IMR-90 (cell line): ENCODE data around the gene GNB2. TPM values are rescaled to one million over a fixed set of nuclear protein-coding genes. Genes with fewer than 3 reads are reported as not detected.
A peak's percentile ranks its signal among the peaks of the same experiment; 100 is the strongest.

Source experiments
- ATAC-seq: fragments of 200-7000 bp; cut with Tn5 transposase; 2 replicates; pipeline ENCODE4 v1.9.1; 2020; ENCODE audit warnings: low read depth, mild to moderate bottlenecking, moderate library complexity
- BruUV-seq: library from RNA; stranded (reverse); fragments of 400-500 nt; replicated peaks from 2 replicates; lab custom pipeline; 2021; lab: Mats Ljungman, UMichigan
- CTCF ChIA-PET: fragments of 300-600 bp; formaldehyde crosslinking; extraction: SDS; loops from one replicate; lab custom pipeline; 2021; ENCODE audit warnings: antibody characterized with exemption; lab: Yijun Ruan, JAX
- POLR2A ChIA-PET: fragments of 300-600 bp; sonication (Branson Sonifier 250); formaldehyde crosslinking; loops from one replicate; lab custom pipeline; 2022; ENCODE audit warnings: antibody characterized with exemption; ENCODE audit not compliant: unreplicated experiment; lab: Charles Lee
- DNase-seq: peaks from one replicate; pipeline ENCODE4 v3.0.0; 2013
- H2AFZ ChIP-seq: replicated peaks from 2 replicates; pipeline ENCODE3; 2013; ENCODE audit warnings: low read length, mild to moderate bottlenecking; ENCODE audit not compliant: poor library complexity
- H2AK5ac ChIP-seq: 2 replicates; pipeline ENCODE4 v1.6.1; 2013; ENCODE audit warnings: low read depth, low read length, inconsistent platforms
- H2AK9ac ChIP-seq: replicated peaks from 2 replicates; pipeline ENCODE3; 2013; ENCODE audit warnings: mild to moderate bottlenecking, low read depth, low read length, moderate library complexity; ENCODE audit not compliant: poor library complexity
- H2BK120ac ChIP-seq: 2 replicates; pipeline ENCODE4 v1.6.1; 2013; ENCODE audit warnings: low read depth, low read length, inconsistent platforms
- H2BK15ac ChIP-seq: 3 replicates; pipeline ENCODE4 v1.6.1; 2013; ENCODE audit warnings: low read depth, low read length, inconsistent platforms
- H2BK20ac ChIP-seq: 2 replicates; pipeline ENCODE4 v1.6.1; 2013; ENCODE audit warnings: low read depth, mild to moderate bottlenecking, inconsistent platforms, low read length, moderate library complexity
- H2BK5ac ChIP-seq: 2 replicates; pipeline ENCODE4 v1.6.1; 2013; ENCODE audit warnings: mild to moderate bottlenecking, low read depth, low read length, inconsistent platforms; ENCODE audit not compliant: poor library complexity, severe bottlenecking
- H3K14ac ChIP-seq: replicated peaks from 2 replicates; pipeline ENCODE4 v1.6.1; 2013; ENCODE audit warnings: low read depth, low read length, inconsistent platforms
- H3K18ac ChIP-seq: 2 replicates; pipeline ENCODE4 v1.6.1; 2013; ENCODE audit warnings: low read depth, low read length, control low read depth
- H3K23ac ChIP-seq: 2 replicates; pipeline ENCODE4 v1.6.1; 2013; ENCODE audit warnings: low read depth, low read length, inconsistent platforms
- H3K27ac ChIP-seq: 2 replicates; pipeline ENCODE4 v1.5.1; 2013; ENCODE audit warnings: mild to moderate bottlenecking, control low read depth, low read length; ENCODE audit not compliant: insufficient read depth
- H3K27me3 ChIP-seq: 2 replicates; pipeline ENCODE4 v1.6.1; 2013; ENCODE audit warnings: low read length; ENCODE audit not compliant: control insufficient read depth, insufficient read depth
- H3K36me3 ChIP-seq: 2 replicates; pipeline ENCODE4 v1.6.1; 2013; ENCODE audit warnings: low read length, mixed read lengths; ENCODE audit not compliant: control insufficient read depth, insufficient read depth
- H3K4ac ChIP-seq: 2 replicates; pipeline ENCODE4 v1.6.1; 2013; ENCODE audit warnings: low read depth, low read length, inconsistent platforms
- H3K4me1 ChIP-seq: 2 replicates; pipeline ENCODE4 v1.6.1; 2013; ENCODE audit warnings: low read length, mixed read lengths; ENCODE audit not compliant: control insufficient read depth, insufficient read depth
- H3K4me2 ChIP-seq: 2 replicates; pipeline ENCODE4 v1.6.1; 2013; ENCODE audit warnings: low read depth, mild to moderate bottlenecking, control low read depth, low read length, moderate library complexity
- H3K4me3 ChIP-seq: 2 replicates; pipeline ENCODE4 v1.5.1; 2013; ENCODE audit warnings: low read depth, mild to moderate bottlenecking, control low read depth, low read length, moderate library complexity; ENCODE audit not compliant: insufficient read depth
- H3K56ac ChIP-seq: 2 replicates; pipeline ENCODE4 v1.6.1; 2013; ENCODE audit warnings: low read length, inconsistent platforms; ENCODE audit not compliant: insufficient read depth; ENCODE audit errors: extremely low read depth
- H3K79me1 ChIP-seq, 2 experiments: 2 replicates each; pipeline ENCODE4 v1.6.1; 2013; ENCODE audit warnings: low read length in 2 of 2, inconsistent platforms in 1 of 2, low read depth in 1 of 2
- H3K9ac ChIP-seq: 2 replicates; pipeline ENCODE4 v1.6.1; 2013; ENCODE audit warnings: low read depth, low read length, control low read depth
- H3K9me1 ChIP-seq: 2 replicates; pipeline ENCODE4 v1.6.1; 2013; ENCODE audit warnings: low read length, inconsistent platforms; ENCODE audit not compliant: insufficient read depth
- H3K9me3 ChIP-seq: 2 replicates; pipeline ENCODE4 v1.6.1; 2013; ENCODE audit warnings: low read length; ENCODE audit not compliant: control insufficient read depth, insufficient read depth
- H4K20me1 ChIP-seq: 2 replicates; pipeline ENCODE4 v1.6.1; 2013; ENCODE audit warnings: low read length, inconsistent platforms; ENCODE audit not compliant: insufficient read depth
- H4K5ac ChIP-seq: 2 replicates; pipeline ENCODE4 v1.6.1; 2013; ENCODE audit warnings: mild to moderate bottlenecking, low read depth, low read length, control low read depth
- H4K8ac ChIP-seq, 2 experiments: 2 replicates each; pipeline ENCODE4 v1.6.1; 2013; ENCODE audit warnings: low read depth in 2 of 2, low read length in 2 of 2, control low read depth in 1 of 2, inconsistent platforms in 1 of 2
- H4K91ac ChIP-seq: 2 replicates; pipeline ENCODE4 v1.6.1; 2013; ENCODE audit warnings: low read depth, low read length, inconsistent platforms; ENCODE audit not compliant: insufficient read depth
- BHLHE40 ChIP-seq: fragments of 150-350 bp; IDR thresholded peaks from 2 replicates; pipeline ENCODE4 v1.6.1; 2016; ENCODE audit warnings: mild to moderate bottlenecking, low read depth, low read length
- CEBPB ChIP-seq: IDR thresholded peaks from 2 replicates; pipeline ENCODE4 v1.6.1; 2012; ENCODE audit warnings: low read depth, low read length, improper control_type of control experiment
- CHD1 ChIP-seq: IDR thresholded peaks from 2 replicates; pipeline ENCODE4 v1.6.1; 2012; ENCODE audit warnings: low read depth, low read length, improper control_type of control experiment
- CTCF ChIP-seq: conservative IDR thresholded peaks from 2 replicates; pipeline ENCODE4 v1.5.1; 2012; ENCODE audit warnings: mild to moderate bottlenecking, low read depth, low read length, improper control_type of control experiment
- FOS ChIP-seq: fragments of 150-350 bp; IDR thresholded peaks from 2 replicates; pipeline ENCODE4 v1.6.1; 2016; ENCODE audit warnings: low read depth, low read length
- MAFK ChIP-seq: IDR thresholded peaks from 2 replicates; pipeline ENCODE4 v1.6.1; 2012; ENCODE audit warnings: low read depth, low read length, improper control_type of control experiment
- MAZ ChIP-seq: IDR thresholded peaks from 2 replicates; pipeline ENCODE4 v1.6.1; 2012; ENCODE audit warnings: low read depth, mild to moderate bottlenecking, low read length, improper control_type of control experiment, moderate library complexity, borderline replicate concordance
- MXI1 ChIP-seq: IDR thresholded peaks from 2 replicates; pipeline ENCODE4 v1.6.1; 2012; ENCODE audit warnings: low read depth, mild to moderate bottlenecking, low read length, moderate library complexity, borderline replicate concordance
- NFE2L2 ChIP-seq: fragments of 150-350 bp; IDR thresholded peaks from 2 replicates; pipeline ENCODE4 v1.6.1; 2016; ENCODE audit warnings: low read depth, mild to moderate bottlenecking, low read length
- POLR2A ChIP-seq: IDR thresholded peaks from 2 replicates; pipeline ENCODE4 v1.6.1; 2012; ENCODE audit warnings: mild to moderate bottlenecking, low read depth, low read length
- RAD21 ChIP-seq: IDR thresholded peaks from 2 replicates; pipeline ENCODE4 v1.6.1; 2012; ENCODE audit warnings: low read length, improper control_type of control experiment
- RCOR1 ChIP-seq: IDR thresholded peaks from 2 replicates; pipeline ENCODE4 v1.6.1; 2012; ENCODE audit warnings: mild to moderate bottlenecking, low read length, improper control_type of control experiment; ENCODE audit not compliant: insufficient replicate concordance
- RFX5 ChIP-seq: IDR thresholded peaks from 2 replicates; pipeline ENCODE4 v1.8.0; 2012; ENCODE audit warnings: low read depth, mild to moderate bottlenecking, low read length, moderate library complexity
- WGBS, 2 experiments: methylation state at CpG; one replicate each; pipeline versions ENCODE4 v1.1.5 to v1.1.7; 2013; ENCODE audit warnings: missing lambda C conversion rate in 2 of 2; ENCODE audit not compliant: insufficient read length in 1 of 2; ENCODE audit errors: extremely low coverage in 2 of 2; 5-methylcytosine and 5-hydroxymethylcytosine counted together
- dilution Hi-C: fragments of 300-500 bp; cut with HindIII; formaldehyde crosslinking; loops from one replicate; pipeline ENCODE4 v1.14.3; 2018; ENCODE audit warnings: low sequenced_read_pairs; ENCODE audit not compliant: unreplicated experiment
- in situ Hi-C: fragments of 300-500 bp; cut with MboI; formaldehyde crosslinking; loops from 3 replicates; pipeline ENCODE4 v1.14.3; 2019; ENCODE audit warnings: low sequenced_read_pairs, inconsistent platforms, mixed read lengths
- intact Hi-C: fragments of 100-400 bp; cut with micrococcal nuclease; formaldehyde crosslinking; loops from 2 replicates; pipeline ENCODE4 v1.10.0; 2022
- polyA plus RNA-seq, 3 experiments: library from polyadenylated mRNA; depleted of rRNA; stranded (reverse); fragments of >200 nt; gene quantifications; 2 replicates each; pipeline ENCODE4 v1.2.3, GENCODE V29; 2012; ENCODE audit warnings: low replicate concordance in 1 of 3
- total RNA-seq: library from RNA; depleted of rRNA; stranded (reverse); fragments of >200 nt; gene quantifications from 2 replicates; pipeline ENCODE4 v1.2.3, GENCODE V29; 2012
- TF ChIP-seq, protein P1 (sequence below): fragments of 150-350 bp; IDR thresholded peaks from 2 replicates; pipeline ENCODE4 v1.6.1; 2017; ENCODE audit warnings: mild to moderate bottlenecking, antibody characterized with exemption, low read length, low read depth
- TF ChIP-seq, protein P2 (sequence below): fragments of 150-350 bp; IDR thresholded peaks from 2 replicates; pipeline ENCODE4 v1.6.1; 2016; ENCODE audit warnings: low read depth, mild to moderate bottlenecking, low read length, moderate library complexity, borderline replicate concordance

Gene GNB2
- total and polyA plus RNA-seq, 2 of the 4 experiments (the other 2 are of a cell fraction), result 62.0 to 279 TPM

GRCh38 chr7:100706672-100707311 is 33.3 kb downstream of the GNB2 start:
- H2AFZ ChIP-seq, result peak overlapping the region; percentile 100
- H2BK120ac ChIP-seq, result no peak overlapping the region
- no peaks in the 10 kb centered on the region for H3K9me3 ChIP-seq
- H4K8ac ChIP-seq, result peak overlapping the region; percentile 61 to 71; a peak in 2 of 4 replicates
- H3K4me3 ChIP-seq, result peak overlapping the region; percentile 85
- no peak overlapping the region for H2BK15ac ChIP-seq
- ATAC-seq (no peak), DNase-seq (no peak)
- dilution Hi-C loops (no loop called here), in situ Hi-C loops (loop anchor here (5.0 to 25.0 kb wide), 3 partner anchors 118 to 356 kb away; partner anchors contain the start of gene EPHB4), intact Hi-C loops (no loop called here)
- H3K36me3 ChIP-seq, result no peaks in the 10 kb centered on the region
- peak overlapping the region; percentile 89 for H3K9ac ChIP-seq
- WGBS, 2 experiments, result 12% methylated on average over 23 of the region's 34 CpGs; no CpG with 5 or more reads in 1 of the 2 experiments
- H3K4ac ChIP-seq, result peak overlapping the region; percentile 49; the same call in 1 of the 2 replicates
- ChIA-PET POLR2A (no interaction called here), CTCF (interaction anchor here (0.9 to 2.4 kb wide), 2 partner anchors 98 to 119 kb away, joined by 4 to 12 read pairs; no protein-coding TSS in a partner anchor)
- no peak overlapping the region for H3K56ac ChIP-seq
- H4K91ac ChIP-seq, result no peak overlapping the region
- H4K20me1 ChIP-seq, result no peaks in the 10 kb centered on the region; the same call in 1 of the 2 replicates
- H3K4me1 ChIP-seq, result peaks cover 4% of the 10 kb centered on the region; the same call in 1 of the 2 replicates
- no peaks in the 10 kb centered on the region for H3K27me3 ChIP-seq
- H2BK5ac ChIP-seq, result no peak overlapping the region
- peak overlapping the region; percentile 73; the same call in 1 of the 2 replicates for H3K23ac ChIP-seq
- peak overlapping the region; percentile 14; the same call in 1 of the 2 replicates for H3K14ac ChIP-seq
- H3K27ac ChIP-seq, result peak overlapping the region; percentile 83
- no peak overlapping the region for H4K5ac ChIP-seq
- peaks cover 13 to 23% of the 10 kb centered on the region in 2 experiments for H3K79me1 ChIP-seq
- no peaks in the 10 kb centered on the region for H3K9me1 ChIP-seq
- H3K4me2 ChIP-seq, result peak overlapping the region; percentile 95
- BruUV-seq, result TSS peak; percentile 73
- peak overlapping the region; percentile 17 for H2AK5ac ChIP-seq
- no peak overlapping the region for H2BK20ac ChIP-seq
- H3K18ac ChIP-seq, result no peak overlapping the region
- H2AK9ac ChIP-seq, result peak overlapping the region; percentile 89
- TF ChIP-seq NFE2L2 (no peak), CTCF (no peak), RFX5 (no peak), MAFK (no peak), MXI1 (no peak), BHLHE40 (no peak), CEBPB (no peak), POLR2A (no peak), RAD21 (no peak), FOS (no peak), MAZ (no peak), RCOR1 (no peak), CHD1 (no peak)
- TF ChIP-seq, protein P1, sequence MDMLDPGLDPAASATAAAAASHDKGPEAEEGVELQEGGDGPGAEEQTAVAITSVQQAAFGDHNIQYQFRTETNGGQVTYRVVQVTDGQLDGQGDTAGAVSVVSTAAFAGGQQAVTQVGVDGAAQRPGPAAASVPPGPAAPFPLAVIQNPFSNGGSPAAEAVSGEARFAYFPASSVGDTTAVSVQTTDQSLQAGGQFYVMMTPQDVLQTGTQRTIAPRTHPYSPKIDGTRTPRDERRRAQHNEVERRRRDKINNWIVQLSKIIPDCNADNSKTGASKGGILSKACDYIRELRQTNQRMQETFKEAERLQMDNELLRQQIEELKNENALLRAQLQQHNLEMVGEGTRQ, result no peak
- TF ChIP-seq, protein P2, sequence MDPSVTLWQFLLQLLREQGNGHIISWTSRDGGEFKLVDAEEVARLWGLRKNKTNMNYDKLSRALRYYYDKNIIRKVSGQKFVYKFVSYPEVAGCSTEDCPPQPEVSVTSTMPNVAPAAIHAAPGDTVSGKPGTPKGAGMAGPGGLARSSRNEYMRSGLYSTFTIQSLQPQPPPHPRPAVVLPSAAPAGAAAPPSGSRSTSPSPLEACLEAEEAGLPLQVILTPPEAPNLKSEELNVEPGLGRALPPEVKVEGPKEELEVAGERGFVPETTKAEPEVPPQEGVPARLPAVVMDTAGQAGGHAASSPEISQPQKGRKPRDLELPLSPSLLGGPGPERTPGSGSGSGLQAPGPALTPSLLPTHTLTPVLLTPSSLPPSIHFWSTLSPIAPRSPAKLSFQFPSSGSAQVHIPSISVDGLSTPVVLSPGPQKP, result no peak
